ENCODE data around the gene LMBR1.

DNA sequence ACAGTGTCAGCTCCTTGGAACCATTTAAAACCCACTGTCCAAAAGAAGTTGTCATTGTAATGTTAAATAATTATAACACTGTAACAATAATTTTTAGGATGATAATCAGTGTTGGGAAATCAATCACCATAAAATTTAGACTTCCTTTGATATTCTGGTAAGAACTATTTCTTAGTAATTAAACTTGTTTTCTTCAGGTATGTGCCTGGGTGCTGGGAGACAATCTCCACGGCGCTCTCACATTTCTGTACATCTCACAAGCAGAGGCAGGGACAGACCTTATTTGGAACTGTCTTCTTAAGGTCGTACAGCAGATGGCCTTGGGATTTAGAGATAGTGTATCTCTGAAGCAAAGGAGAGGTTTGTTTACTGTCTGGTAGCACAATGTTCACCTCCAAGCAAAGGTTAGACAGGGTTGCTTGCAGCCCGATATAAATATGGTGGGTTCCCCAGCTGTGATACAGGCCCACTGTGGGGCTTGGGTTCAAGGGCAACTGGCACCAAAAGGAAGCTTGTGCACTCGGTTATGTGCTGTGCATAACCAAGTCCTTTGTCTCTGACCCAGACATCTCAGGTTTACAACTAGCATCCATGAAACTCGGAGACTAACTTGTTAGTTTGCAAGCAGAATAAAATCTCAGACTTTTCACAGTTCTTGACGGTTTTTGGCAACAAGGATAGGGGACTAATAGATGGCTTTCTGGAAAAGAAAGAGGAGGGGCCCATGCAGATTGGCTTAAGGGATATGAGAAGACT, 126.9 kb downstream of the LMBR1 start:
- TF ChIP-seq EZH2 (IDR thresholded peaks at IDR 0.05) (no peak), POLR2AphosphoS5 (IDR thresholded peaks at IDR 0.05; ENCODE audit: borderline replicate concordance, low read depth, low read length) (no peak)

Data from SK-N-MC (cell line).